Measurements from ENCODE around the gene ZNF556.

DNA sequence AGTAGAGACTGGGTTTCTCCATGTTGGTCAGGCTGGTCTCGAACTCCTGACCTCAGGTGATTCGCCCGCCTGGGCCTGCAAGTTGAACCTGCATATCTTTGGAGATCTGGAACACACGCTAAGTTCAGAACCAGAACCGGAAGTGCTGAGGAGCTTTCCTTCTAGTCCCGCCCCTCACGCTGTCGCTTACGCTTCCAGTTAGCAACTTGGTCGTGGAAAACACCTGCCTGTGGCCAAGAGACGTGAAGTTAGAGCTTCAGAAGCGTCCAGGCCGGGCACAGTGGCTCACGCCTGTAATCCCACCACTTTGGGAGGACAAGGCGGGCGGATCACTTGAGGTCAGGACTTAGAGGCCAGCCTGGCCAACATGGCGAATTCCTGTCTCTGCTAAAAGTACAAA, 18.6 kb downstream of the ZNF556 start:
- TF ChIP-seq, protein P1, sequence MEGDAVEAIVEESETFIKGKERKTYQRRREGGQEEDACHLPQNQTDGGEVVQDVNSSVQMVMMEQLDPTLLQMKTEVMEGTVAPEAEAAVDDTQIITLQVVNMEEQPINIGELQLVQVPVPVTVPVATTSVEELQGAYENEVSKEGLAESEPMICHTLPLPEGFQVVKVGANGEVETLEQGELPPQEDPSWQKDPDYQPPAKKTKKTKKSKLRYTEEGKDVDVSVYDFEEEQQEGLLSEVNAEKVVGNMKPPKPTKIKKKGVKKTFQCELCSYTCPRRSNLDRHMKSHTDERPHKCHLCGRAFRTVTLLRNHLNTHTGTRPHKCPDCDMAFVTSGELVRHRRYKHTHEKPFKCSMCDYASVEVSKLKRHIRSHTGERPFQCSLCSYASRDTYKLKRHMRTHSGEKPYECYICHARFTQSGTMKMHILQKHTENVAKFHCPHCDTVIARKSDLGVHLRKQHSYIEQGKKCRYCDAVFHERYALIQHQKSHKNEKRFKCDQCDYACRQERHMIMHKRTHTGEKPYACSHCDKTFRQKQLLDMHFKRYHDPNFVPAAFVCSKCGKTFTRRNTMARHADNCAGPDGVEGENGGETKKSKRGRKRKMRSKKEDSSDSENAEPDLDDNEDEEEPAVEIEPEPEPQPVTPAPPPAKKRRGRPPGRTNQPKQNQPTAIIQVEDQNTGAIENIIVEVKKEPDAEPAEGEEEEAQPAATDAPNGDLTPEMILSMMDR (IDR thresholded peaks at IDR 0.05), result no peak
- no peak for TF ChIP-seq POLR2AphosphoS5 (IDR thresholded peaks at IDR 0.05; ENCODE audit: insufficient read depth in 1 of 2, low read depth in 1 of 2)

All from vagina (tissue), 2 donors.